Heart left ventricle (tissue), 13 donors: Measurements from ENCODE around the gene TNFRSF9.

ENCODE experiments used
- CTCF ChIP-seq, 12 donors: fragments of 200-600 bp; sonication (generic) in 4 of 12; IDR thresholded peaks; one replicate each; pipeline versions ENCODE4 v1.5.0 to v1.8.0; 2018 to 2022; ENCODE audit warnings: antibody characterized with exemption in 12 of 12, mild to moderate bottlenecking in 5 of 12
- POLR2A ChIP-seq, 2 donors: fragments of 450-650 bp; IDR thresholded peaks; one replicate each; pipeline ENCODE4 v1.6.1; 2017; ENCODE audit warnings: antibody characterized with exemption in 2 of 2, mild to moderate bottlenecking in 2 of 2, moderate library complexity in 2 of 2
- donor health status: ischemic (EF 13 %, LVEDD 7.1; RV severe dilation, severe dysfunction).
- donor health status: DM: no; HTN: yes; CAD: no.
- donor health status: DM: no; HTN: no; CAD: no.
- donor health status: ischemic (EF 25% LVEDD 6.9; RV normal size, moderate dysfunction).
- donor health status: ischemic (EF 25% LVEDD 5.7; RV mildly dilated, moderate dysfunction).
- donor health status: ischemic (EF 35%, LVEDD 5.7; RV mildly dilated, moderate dysfunction).
- donor health status: nonischemic (EF 11% LVEDD 7.7; RV severe dilation, severe dysfunction).
- donor health status: DM: yes; HTN: yes; CAD: no.
- donor health status: PGD.
- donor health status: ischemic (EF 29% LVEDD 5.4; RV normal size, mild dysfunction).
- donor health status: nonischemic (EF 23%, LVEDD 6.1; RV moderate dilation, normal function).

GRCh38 chr1:7989762-7990428 lies 49.3 kb upstream of the TNFRSF9 start:
- TF ChIP-seq CTCF (IDR thresholded peaks at IDR 0.05), result no peak
- TF ChIP-seq POLR2A (IDR thresholded peaks at IDR 0.05), result no peak
